ENCODE results near the gene VAV2. TPM values are rescaled to one million over a fixed set of nuclear protein-coding genes. Genes with fewer than 3 reads are reported as not detected.

Gene VAV2
- total and polyA plus RNA-seq, 4 donors, result 13.0 to 28.2 (median 16.3) TPM

DNA sequence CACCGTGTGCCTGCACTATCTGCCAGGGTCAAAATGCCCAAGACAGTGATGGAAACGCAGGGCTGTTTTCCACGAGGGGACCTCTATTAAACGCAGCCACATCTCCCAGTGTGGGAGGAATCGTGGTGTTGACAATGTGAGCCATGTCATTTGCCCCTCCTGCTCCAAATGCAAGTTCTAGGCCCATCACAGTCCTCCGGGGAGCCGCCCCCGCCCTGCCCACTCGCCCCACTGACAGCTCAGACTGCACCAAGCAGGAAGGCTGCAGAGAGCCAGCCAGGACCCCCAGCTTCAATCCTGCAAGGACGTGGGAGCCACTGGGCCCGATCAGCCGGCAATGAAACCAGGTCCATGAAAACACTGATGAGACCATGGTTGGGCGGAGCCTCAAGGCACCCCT lies 85.9 kb downstream of the VAV2 start:
- H3K27me3 ChIP-seq (ENCODE audit: control insufficient read depth in 3 of 3, insufficient read depth in 3 of 3, low read length in 2 of 3), result no peaks in the 10 kb centered on the region
- no peaks in the 10 kb centered on the region for H3K9me3 ChIP-seq (ENCODE audit: control insufficient read depth in 4 of 4, insufficient read depth in 3 of 4, low read length in 3 of 4)
- TF ChIP-seq CTCF (IDR thresholded peaks at IDR 0.05; ENCODE audit: control extremely low read depth, extremely low read depth), result no peak
- H3K36me3 ChIP-seq (ENCODE audit: control insufficient read depth in 4 of 4, insufficient read depth in 4 of 4, low read length in 4 of 4), result no peaks in the 10 kb centered on the region
- no peak overlapping the region for H3K27ac ChIP-seq (ENCODE audit: low read depth in 1 of 2, low read length in 1 of 2)
- H3K9ac ChIP-seq (ENCODE audit: insufficient read depth in 1 of 2, low read length in 2 of 2), result no peak overlapping the region
- WGBS, 2 donors, result 78 to 84% methylated on average over 13 of the region's 13 CpGs
- H3K4me3 ChIP-seq, result no peak overlapping the region
- no peak for ATAC-seq (ENCODE audit: insufficient read depth, low FRiP score)
- DNase-seq, result no peak
- H3K4me1 ChIP-seq (ENCODE audit: control insufficient read depth in 5 of 5, insufficient read depth in 5 of 5, low read length in 5 of 5), result peaks cover 0 to 18% (median 9%) of the 10 kb centered on the region in 5 donors

DNA sequence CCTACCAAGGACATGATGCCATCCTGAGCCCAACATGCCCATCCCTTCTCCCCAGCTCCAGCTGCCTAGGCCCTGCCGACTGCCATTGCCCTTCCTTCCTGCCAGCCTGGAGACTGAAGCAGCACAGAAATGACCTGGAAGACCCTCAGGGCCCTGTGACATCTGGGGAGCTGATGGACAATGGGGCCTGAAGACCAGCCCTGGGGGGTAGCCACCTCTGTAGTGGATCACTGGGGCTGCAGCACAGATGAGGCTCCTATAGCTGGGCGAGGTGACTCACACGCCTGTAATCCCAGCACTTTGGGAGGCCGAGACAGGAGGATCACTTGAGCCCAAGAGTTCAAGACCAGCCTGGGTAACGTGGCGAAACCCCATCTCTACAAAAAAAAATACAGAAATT lies 86.6 kb downstream of the VAV2 start:
- Histone ChIP-seq H3K9ac (ENCODE audit: insufficient read depth in 1 of 2, low read length in 2 of 2) (no peak overlapping the region), H3K36me3 (ENCODE audit: control insufficient read depth in 4 of 4, insufficient read depth in 4 of 4, low read length in 4 of 4) (no peaks in the 10 kb centered on the region), H3K27ac (ENCODE audit: low read depth in 1 of 2, low read length in 1 of 2) (no peak overlapping the region), H3K4me3 (no peak overlapping the region), H3K4me1 (ENCODE audit: control insufficient read depth in 5 of 5, insufficient read depth in 5 of 5, low read length in 5 of 5) (peaks cover 0 to 18% (median 9%) of the 10 kb centered on the region in 5 donors), H3K9me3 (ENCODE audit: control insufficient read depth in 4 of 4, insufficient read depth in 3 of 4, low read length in 3 of 4) (no peaks in the 10 kb centered on the region), H3K27me3 (ENCODE audit: control insufficient read depth in 3 of 3, insufficient read depth in 3 of 3, low read length in 2 of 3) (no peaks in the 10 kb centered on the region)
- DNase-seq (no peak), ATAC-seq (ENCODE audit: insufficient read depth, low FRiP score) (no peak)
- WGBS, 2 donors, result 94% methylated on average over 6 of the region's 6 CpGs
- no peak for TF ChIP-seq CTCF (IDR thresholded peaks at IDR 0.05; ENCODE audit: control extremely low read depth, extremely low read depth)

DNA sequence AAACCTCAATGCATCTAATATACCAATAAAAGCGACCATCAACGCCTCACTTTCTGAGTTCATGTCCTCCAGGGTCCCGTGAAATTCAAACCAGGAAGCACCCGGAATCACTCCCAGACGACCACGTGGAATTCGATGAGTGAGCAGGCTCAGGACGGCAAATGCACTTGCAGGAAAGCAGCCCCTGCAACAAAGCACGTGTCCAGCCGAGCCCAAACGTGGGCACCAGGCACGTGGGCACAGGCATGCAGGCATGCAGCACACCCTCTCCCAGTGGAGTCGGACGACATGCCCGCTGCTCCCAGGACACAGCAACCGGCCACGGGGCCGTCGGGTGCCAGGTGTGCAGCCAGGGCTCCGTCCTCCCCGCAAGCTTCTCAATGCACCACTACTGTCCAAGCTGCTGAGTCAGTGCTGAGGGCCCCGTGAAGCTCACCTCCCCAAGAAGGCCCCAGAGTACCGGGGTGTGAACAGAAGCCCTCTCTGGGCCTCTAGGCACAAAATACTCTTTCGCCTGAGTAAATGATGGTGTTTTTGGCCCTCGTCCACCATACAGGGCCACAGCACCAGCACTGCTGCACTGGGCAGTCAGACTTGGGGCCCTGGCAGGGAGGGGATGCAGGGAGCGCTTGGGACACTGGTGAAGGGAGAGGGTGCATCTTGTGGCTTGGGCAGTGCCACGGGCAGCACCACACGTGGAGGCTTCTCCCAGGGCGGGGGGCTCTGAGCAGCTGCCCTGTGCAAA lies 87.6 kb downstream of the VAV2 start:
- H3K9ac ChIP-seq (ENCODE audit: insufficient read depth in 1 of 2, low read length in 2 of 2), result no peak overlapping the region
- H3K27ac ChIP-seq (ENCODE audit: low read depth in 1 of 2, low read length in 1 of 2), result peak overlapping the region in 1 of 2 donors; percentile 34
- no peak for TF ChIP-seq CTCF (IDR thresholded peaks at IDR 0.05; ENCODE audit: control extremely low read depth, extremely low read depth)
- no peaks in the 10 kb centered on the region for H3K27me3 ChIP-seq (ENCODE audit: control insufficient read depth in 3 of 3, insufficient read depth in 3 of 3, low read length in 2 of 3)
- DNase-seq, result no peak
- no peak for ATAC-seq (ENCODE audit: insufficient read depth, low FRiP score)
- H3K4me3 ChIP-seq, result no peak overlapping the region
- WGBS, 2 donors, result 84 to 87% methylated on average over 28 to 29 of the region's 29 CpGs
- H3K9me3 ChIP-seq (ENCODE audit: control insufficient read depth in 4 of 4, insufficient read depth in 3 of 4, low read length in 3 of 4), result no peaks in the 10 kb centered on the region
- peaks cover 0 to 18% (median 9%) of the 10 kb centered on the region in 5 donors for H3K4me1 ChIP-seq (ENCODE audit: control insufficient read depth in 5 of 5, insufficient read depth in 5 of 5, low read length in 5 of 5)
- no peaks in the 10 kb centered on the region for H3K36me3 ChIP-seq (ENCODE audit: control insufficient read depth in 4 of 4, insufficient read depth in 4 of 4, low read length in 4 of 4)
